DND-41 (cell line): Measurements from ENCODE around the gene PTPRN2.

Experiments
- EZH2 ChIP-seq: IDR thresholded peaks from 3 replicates; pipeline ENCODE4 v1.6.1; 2012; ENCODE audit warnings: borderline replicate concordance, low read depth, mild to moderate bottlenecking, moderate library complexity, low read length, inconsistent platforms; ENCODE audit not compliant: severe bottlenecking
- TF ChIP-seq, protein P1 (sequence below): IDR thresholded peaks from 2 replicates; pipeline ENCODE4 v1.5.1; 2012; ENCODE audit warnings: borderline replicate concordance, low read length, moderate library complexity, mild to moderate bottlenecking; ENCODE audit not compliant: poor library complexity, severe bottlenecking; ENCODE audit errors: extremely low read depth

DNA sequence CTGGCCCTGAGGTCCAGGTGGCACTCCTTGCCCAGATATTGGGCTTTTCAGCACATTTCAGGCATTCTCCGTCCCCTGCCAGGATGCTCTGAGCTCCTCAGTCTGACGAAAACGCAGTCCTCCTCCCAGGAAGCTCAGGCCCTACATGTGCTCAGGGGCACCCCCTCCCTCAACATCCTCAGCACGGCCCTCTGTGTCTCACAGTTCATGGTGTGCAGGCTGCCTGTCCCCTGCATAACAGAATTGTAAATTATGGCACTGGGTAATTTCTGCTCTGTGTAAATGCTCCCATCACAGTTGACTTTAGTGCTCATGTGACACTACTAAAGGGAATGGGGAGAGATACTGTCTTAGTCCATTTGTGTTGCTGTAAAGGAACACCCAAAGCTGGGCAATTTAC is 687.1 kb downstream of the PTPRN2 start:
- TF ChIP-seq, protein P1, sequence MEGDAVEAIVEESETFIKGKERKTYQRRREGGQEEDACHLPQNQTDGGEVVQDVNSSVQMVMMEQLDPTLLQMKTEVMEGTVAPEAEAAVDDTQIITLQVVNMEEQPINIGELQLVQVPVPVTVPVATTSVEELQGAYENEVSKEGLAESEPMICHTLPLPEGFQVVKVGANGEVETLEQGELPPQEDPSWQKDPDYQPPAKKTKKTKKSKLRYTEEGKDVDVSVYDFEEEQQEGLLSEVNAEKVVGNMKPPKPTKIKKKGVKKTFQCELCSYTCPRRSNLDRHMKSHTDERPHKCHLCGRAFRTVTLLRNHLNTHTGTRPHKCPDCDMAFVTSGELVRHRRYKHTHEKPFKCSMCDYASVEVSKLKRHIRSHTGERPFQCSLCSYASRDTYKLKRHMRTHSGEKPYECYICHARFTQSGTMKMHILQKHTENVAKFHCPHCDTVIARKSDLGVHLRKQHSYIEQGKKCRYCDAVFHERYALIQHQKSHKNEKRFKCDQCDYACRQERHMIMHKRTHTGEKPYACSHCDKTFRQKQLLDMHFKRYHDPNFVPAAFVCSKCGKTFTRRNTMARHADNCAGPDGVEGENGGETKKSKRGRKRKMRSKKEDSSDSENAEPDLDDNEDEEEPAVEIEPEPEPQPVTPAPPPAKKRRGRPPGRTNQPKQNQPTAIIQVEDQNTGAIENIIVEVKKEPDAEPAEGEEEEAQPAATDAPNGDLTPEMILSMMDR: no peak
- TF ChIP-seq EZH2: no peak
